ENCODE measurements around the gene HMGCLL1. TPM values are rescaled to one million over a fixed set of nuclear protein-coding genes. Genes with fewer than 3 reads are reported as not detected.

The HMGCLL1 gene
- total and polyA plus RNA-seq, 8 donors = 0.69 to 8.1 (median 1.1) TPM

DNA sequence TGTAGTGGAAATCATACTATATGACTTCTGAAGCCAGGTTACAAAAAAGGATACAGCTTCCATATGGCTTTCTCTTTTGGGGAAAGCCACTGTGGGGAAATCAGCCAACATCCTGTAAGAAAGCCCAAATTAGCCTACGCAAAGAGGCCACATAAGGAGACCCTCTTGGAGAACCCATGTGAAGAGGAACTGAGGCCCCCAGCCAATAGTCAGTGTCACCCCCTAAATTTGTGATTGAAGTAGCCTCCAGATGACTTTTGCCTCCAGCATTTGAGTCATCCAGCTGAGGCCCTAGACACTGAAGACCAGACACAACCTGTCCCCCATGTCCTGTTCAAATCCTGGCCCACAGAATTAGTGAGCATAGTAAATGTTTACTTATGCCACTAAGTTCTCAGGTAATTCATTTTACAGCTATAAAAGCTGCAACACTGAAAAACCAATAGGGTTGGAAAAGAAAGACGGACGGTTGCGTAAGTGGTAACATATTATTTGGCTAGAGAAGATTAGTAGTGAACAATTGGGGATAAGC lies 60.4 kb downstream of the HMGCLL1 start:
- Histone ChIP-seq H3K4me3 (no peak overlapping the region), H3K27ac (no peak overlapping the region), H3K27me3 (no peaks in the 10 kb centered on the region), H3K36me3 (no peaks in the 10 kb centered on the region), H3K4me1 (no peaks in the 10 kb centered on the region), H3K9me3 (no peaks in the 10 kb centered on the region)
- no peak for TF ChIP-seq CTCF (IDR thresholded peaks at IDR 0.05)
- FAIRE-seq (no peak), ATAC-seq (no peak), DNase-seq (no peak)
- 90 to 94% methylated on average over 4 of the region's 4 CpGs for WGBS, 2 donors
- intact Hi-C loops (cut with DNase I) = no loop called here

GRCh38 chr6:55516736-55517135 lies 62.3 kb downstream of the HMGCLL1 start:
- Histone ChIP-seq H3K36me3 (no peaks in the 10 kb centered on the region), H3K27ac (no peak overlapping the region), H3K9me3 (no peaks in the 10 kb centered on the region), H3K4me3 (no peak overlapping the region), H3K4me1 (no peaks in the 10 kb centered on the region), H3K27me3 (no peaks in the 10 kb centered on the region)
- TF ChIP-seq CTCF (IDR thresholded peaks at IDR 0.05) = no peak
- no peak for DNase-seq
- no peak for ATAC-seq
- intact Hi-C loops (cut with DNase I) = no loop called here
- no peak for FAIRE-seq
- 58 to 81% methylated on average over 1 of the region's 1 CpG for WGBS, 2 donors

DNA sequence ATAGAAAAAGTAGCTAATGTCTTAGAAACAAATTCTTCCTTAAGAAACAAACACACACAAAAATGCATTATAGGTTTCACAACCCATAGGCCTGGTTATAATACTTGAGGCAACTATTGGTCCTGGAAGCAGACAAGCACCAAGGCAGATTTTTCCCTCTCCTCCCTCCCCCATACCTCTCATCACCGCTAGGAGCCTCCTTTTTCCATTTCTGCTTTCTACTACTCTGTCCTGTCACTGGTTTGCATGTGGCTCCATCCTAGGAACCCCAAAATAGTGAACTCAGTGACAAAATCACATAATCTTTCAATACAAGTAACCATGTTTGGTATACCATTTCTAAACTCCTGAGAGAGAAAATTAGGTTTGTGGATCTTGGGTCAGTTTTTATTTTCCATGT lies 66.1 kb downstream of the HMGCLL1 start:
- Histone ChIP-seq H3K4me1 (no peaks in the 10 kb centered on the region), H3K4me3 (no peak overlapping the region), H3K27ac (no peak overlapping the region), H3K9me3 (no peaks in the 10 kb centered on the region), H3K27me3 (no peaks in the 10 kb centered on the region), H3K36me3 (no peaks in the 10 kb centered on the region)
- ATAC-seq (no peak), FAIRE-seq (no peak), DNase-seq (no peak)
- intact Hi-C loops (cut with DNase I) = no loop called here
- WGBS, 2 donors = 75 to 78% methylated on average over 1 of the region's 1 CpG
- no peak for TF ChIP-seq CTCF (IDR thresholded peaks at IDR 0.05)

GRCh38 chr6:55511122-55511800 lies 67.7 kb downstream of the HMGCLL1 start:
- ATAC-seq (no peak), DNase-seq (no peak), FAIRE-seq (no peak)
- Histone ChIP-seq H3K9me3 (no peaks in the 10 kb centered on the region), H3K36me3 (no peaks in the 10 kb centered on the region), H3K27me3 (no peaks in the 10 kb centered on the region), H3K4me3 (no peak overlapping the region), H3K27ac (no peak overlapping the region), H3K4me1 (no peaks in the 10 kb centered on the region)
- WGBS, 2 donors = 73 to 80% methylated on average over 5 of the region's 5 CpGs
- intact Hi-C loops (cut with DNase I) = no loop called here
- no peak for TF ChIP-seq CTCF (IDR thresholded peaks at IDR 0.05)

DNA sequence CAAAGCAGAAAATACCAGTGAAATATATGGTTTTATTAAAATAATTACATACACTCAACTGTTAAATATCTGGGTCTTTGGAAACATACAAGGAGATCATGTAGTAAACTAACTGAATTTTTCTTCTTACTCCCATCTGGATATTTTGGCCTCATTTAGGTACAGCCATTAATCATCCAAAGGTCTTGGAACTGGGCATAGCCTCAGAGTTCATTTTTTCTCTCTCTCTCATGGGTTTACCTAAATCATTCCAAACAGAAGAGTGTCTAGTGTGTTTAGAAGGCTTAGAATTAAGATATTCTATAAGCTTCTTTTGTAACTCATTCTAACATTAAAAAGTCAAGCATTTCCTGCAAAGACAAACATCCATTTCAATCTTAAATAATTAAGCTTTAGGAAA lies 79.4 kb downstream of the HMGCLL1 start:
- no peak overlapping the region for H3K4me3 ChIP-seq
- no peaks in the 10 kb centered on the region for H3K27me3 ChIP-seq
- FAIRE-seq (no peak), DNase-seq (no peak), ATAC-seq (no peak)
- H3K27ac ChIP-seq = no peak overlapping the region
- no peaks in the 10 kb centered on the region for H3K4me1 ChIP-seq
- no peaks in the 10 kb centered on the region for H3K36me3 ChIP-seq
- TF ChIP-seq CTCF (IDR thresholded peaks at IDR 0.05) = no peak
- no peaks in the 10 kb centered on the region for H3K9me3 ChIP-seq
- intact Hi-C loops (cut with DNase I) = no loop called here
